Transverse colon (tissue), 4 donors: ENCODE results near the gene RNF225. TPM values are rescaled to one million over a fixed set of nuclear protein-coding genes. Genes with fewer than 3 reads are reported as not detected.
"Not testable (repeated sequence)": the region's sequence is repeated elsewhere in the genome, so short reads cannot be mapped to it uniquely, and the experiment has no call there.

Source experiments
- DNase-seq: peaks from one replicate; pipeline ENCODE4 v3.0.0-alpha.2; 2019
- H3K27ac ChIP-seq, 4 donors: fragments of 200-600 bp; sonication (generic); 2 replicates each; pipeline ENCODE4 v1.5.1; 2016 to 2018; ENCODE audit warnings: inconsistent platforms in 4 of 4
- H3K27me3 ChIP-seq: fragments of 200-600 bp; sonication (generic); 2 replicates; pipeline ENCODE4 v1.5.1; 2017; ENCODE audit warnings: inconsistent platforms
- H3K36me3 ChIP-seq, 4 donors: fragments of 200-600 bp; sonication (generic); 2 replicates each; pipeline ENCODE4 v1.5.1; 2017 to 2019; ENCODE audit warnings: inconsistent platforms in 4 of 4
- H3K4me1 ChIP-seq, 4 donors: fragments of 200-600 bp; sonication (generic); 2 replicates each; pipeline ENCODE4 v1.5.1; 2017 to 2020; ENCODE audit warnings: inconsistent platforms in 4 of 4
- H3K4me3 ChIP-seq, 4 donors: fragments of 200-600 bp; sonication (generic); 1 replicate in 1 of 4; 2 replicates in 3 of 4; pipeline versions ENCODE4 v1.5.1 to v1.6.1; 2017 to 2019; ENCODE audit warnings: inconsistent platforms in 4 of 4
- H3K9me3 ChIP-seq, 2 donors: fragments of 200-600 bp; sonication (generic); 2 replicates each; pipeline ENCODE4 v1.5.1; 2017 to 2019; ENCODE audit warnings: inconsistent platforms in 2 of 2
- CTCF ChIP-seq, 5 experiments: fragments of 200-600 bp in 3 of 5; fragments of 450-650 bp in 2 of 5; sonication (generic) in 3 of 5; IDR thresholded peaks; 1 replicate in 2 of 5; 2 replicates in 3 of 5; pipeline ENCODE4 v1.5.1; 2016 to 2017; ENCODE audit warnings: antibody characterized with exemption in 5 of 5, inconsistent platforms in 3 of 5, mild to moderate bottlenecking in 2 of 5, moderate library complexity in 1 of 5
- EP300 ChIP-seq: sonication (generic); formaldehyde crosslinking; IDR thresholded peaks from one replicate; pipeline ENCODE4 v1.6.1; 2017; ENCODE audit warnings: antibody characterized with exemption, low read depth
- POLR2A ChIP-seq: fragments of 450-650 bp; IDR thresholded peaks from one replicate; pipeline ENCODE4 v1.6.1; 2016; ENCODE audit warnings: antibody characterized with exemption, mild to moderate bottlenecking, moderate library complexity
- POLR2AphosphoS5 ChIP-seq, 3 donors: sonication (generic); formaldehyde crosslinking; IDR thresholded peaks; one replicate each; pipeline ENCODE4 v1.6.1; 2016; ENCODE audit warnings: antibody characterized with exemption in 3 of 3
- WGBS, 2 donors: methylation state at CpG; one replicate each; pipeline ENCODE4 v1.1.5; 2018; ENCODE audit warnings: low coverage in 1 of 2; 5-methylcytosine and 5-hydroxymethylcytosine counted together
- in situ Hi-C, 4 donors: fragments of 200-750 bp; cut with MboI; loops; one replicate each; pipeline versions ENCODE4 v1.15.0 to v1.15.1; 2017; ENCODE audit warnings: low sequenced_read_pairs in 3 of 4, low pct_ligation_motif_present in 1 of 4, low pct_unique_long_range_greater_than_20kb in 1 of 4
- intact Hi-C: fragments of 100-400 bp; cut with DNase I; formaldehyde crosslinking; loops from one replicate; pipeline ENCODE4 v1.15.1; 2023; ENCODE audit warnings: low total_unique reads
- total RNA-seq, 4 donors: library from RNA; depleted of rRNA; stranded (reverse); fragments of >200 nt; gene quantifications; one replicate each; pipeline ENCODE4 v1.1.0, GENCODE V29; 2016

RNF225 gene
- total RNA-seq, 4 donors from 2014 or later = not detected

DNA sequence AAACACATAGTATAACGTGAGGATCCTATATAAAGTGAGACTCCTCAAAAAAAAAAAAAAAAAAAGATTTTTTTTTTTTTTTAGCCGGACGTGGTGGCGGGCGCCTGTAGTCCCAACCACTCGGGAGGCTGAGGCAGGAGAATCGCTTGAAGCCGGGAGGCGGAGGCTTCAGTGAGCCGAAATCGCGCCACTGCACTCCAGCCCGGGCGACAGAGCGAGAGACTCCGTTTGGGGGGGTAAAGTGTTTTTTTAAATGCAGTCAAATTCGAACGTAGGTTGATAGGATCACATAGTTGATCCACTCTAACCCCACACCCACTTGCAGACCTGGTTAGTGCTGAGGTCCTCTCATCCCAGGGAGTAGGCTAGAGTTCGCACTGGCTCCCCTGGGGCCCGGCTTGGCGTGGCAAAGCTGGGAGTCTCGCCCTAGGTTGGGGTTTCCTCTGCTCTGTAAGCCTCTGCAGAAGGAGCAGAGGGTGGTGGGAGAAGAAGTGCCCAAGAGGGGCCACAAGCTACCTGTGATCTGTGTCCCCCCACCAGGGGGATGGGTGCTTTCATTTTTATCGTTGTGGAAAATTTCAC is 6.5 kb downstream of the RNF225 start:
- in situ Hi-C loops (no loop called here), intact Hi-C loops (loop anchor here (2.0 kb wide), 1 partner anchor 15 kb away; the partner anchor contains the start of gene RPS5)
- Histone ChIP-seq H3K27me3 (peaks cover 14% of the 10 kb centered on the region), H3K9me3 (no peaks in the 10 kb centered on the region), H3K27ac (peak overlapping the region; percentile 82 to 92 (median 85)), H3K4me3 (peak overlapping the region in 3 of 4 donors; percentile 67 to 94 (median 68)), H3K4me1 (peaks cover 6 to 17% (median 15%) of the 10 kb centered on the region in 4 donors), H3K36me3 (no peaks in the 10 kb centered on the region)
- WGBS, 2 donors = 26 to 37% methylated on average over 12 to 23 of the region's 23 CpGs
- no peak for TF ChIP-seq CTCF (IDR thresholded peaks at IDR 0.05)
- TF ChIP-seq POLR2A = no peak
- TF ChIP-seq EP300 = no peak
- no peak for TF ChIP-seq POLR2AphosphoS5 (IDR thresholded peaks at IDR 0.05)
- DNase-seq = no peak

DNA sequence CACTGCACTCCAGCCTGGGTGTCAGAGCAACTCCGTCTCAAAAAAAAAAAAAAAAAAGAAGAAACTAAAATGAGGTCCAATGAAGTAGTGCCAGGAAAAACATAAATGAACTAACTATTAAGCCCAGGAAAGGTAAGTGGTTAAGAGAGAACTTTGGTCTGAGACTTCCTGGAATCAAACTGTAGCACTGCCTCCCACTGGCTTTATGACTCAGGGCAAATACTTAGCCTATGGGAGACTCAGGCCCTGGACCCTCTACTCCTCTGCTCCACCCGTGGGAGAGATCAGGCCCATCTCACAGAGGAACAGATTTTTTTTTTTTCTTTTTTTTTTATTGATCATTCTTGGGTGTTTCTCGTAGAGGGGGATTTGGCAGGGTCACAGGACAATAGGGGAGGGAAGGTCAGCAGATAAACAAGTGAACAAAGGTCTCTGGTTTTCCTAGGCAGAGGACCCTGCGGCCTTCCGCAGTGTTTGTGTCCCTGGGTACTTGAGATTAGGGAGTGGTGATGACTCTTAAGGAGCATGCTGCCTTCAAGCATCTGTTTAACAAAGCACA is 8.5 kb downstream of the RNF225 start:
- 40 to 73% methylated on average over 2 to 5 of the region's 5 CpGs for WGBS, 2 donors

DNA sequence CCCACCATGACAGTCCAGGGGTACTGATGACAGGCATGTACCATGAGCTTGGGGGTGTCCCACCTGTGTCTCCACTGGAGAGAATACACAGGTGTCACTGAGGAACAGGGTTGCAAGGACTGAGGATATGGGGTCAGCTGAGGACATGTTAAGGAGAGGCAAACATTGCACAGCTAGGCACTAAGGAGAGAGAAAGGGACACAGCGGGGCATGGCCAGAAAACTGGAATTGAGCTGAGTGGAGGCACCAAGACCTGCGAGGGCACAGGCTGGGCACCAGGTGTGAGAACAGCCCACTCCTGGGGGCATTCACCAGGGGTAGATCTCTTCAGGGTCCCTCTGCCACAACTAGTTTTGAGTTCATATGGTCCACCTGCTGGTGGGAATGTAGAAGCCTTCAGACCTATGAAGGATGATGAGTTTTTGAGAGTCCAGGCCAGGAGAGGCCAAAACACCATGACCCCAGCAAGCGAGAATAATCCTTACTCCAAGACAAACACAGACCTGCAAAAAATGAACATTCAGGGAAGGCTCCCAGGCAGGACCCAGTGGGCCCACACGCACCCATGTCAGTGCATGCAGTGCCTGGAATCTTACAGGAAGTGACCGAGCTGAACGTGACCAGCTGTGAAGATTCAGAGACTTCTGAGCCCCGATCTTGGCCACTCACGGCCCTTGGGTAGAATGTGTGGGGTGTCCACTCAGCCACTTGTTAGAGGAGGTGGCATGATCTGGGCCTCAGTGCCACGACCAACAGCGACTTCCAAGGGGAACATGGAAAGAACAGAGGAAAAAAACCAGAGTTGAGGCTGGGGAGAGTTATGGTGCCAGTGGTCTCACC is 11.6 kb downstream of the RNF225 start:
- intact Hi-C loops (no loop called here), in situ Hi-C loops (no loop called here)
- Histone ChIP-seq H3K4me3 (peak overlapping the region in 2 of 4 donors; percentile 80 to 82), H3K27me3 (no peaks in the 10 kb centered on the region), H3K9me3 (no peaks in the 10 kb centered on the region), H3K4me1 (peaks cover 0 to 21% (median 18%) of the 10 kb centered on the region in 4 donors), H3K27ac (peak overlapping the region; percentile 82 to 91 (median 90)), H3K36me3 (no peaks in the 10 kb centered on the region)
- no peak for DNase-seq
- TF ChIP-seq POLR2A = no peak
- TF ChIP-seq CTCF (IDR thresholded peaks at IDR 0.05) = peak in 4 of 5 experiments; percentile 14 to 20 (median 18)
- TF ChIP-seq EP300 = no peak
- WGBS, 2 donors = 71 to 83% methylated on average over 4 to 10 of the region's 10 CpGs

More for the DNA sequence above, 8.5 kb downstream of the RNF225 start:
- H3K9me3 ChIP-seq, in situ Hi-C loops, H3K27ac ChIP-seq, H3K4me3 ChIP-seq, intact Hi-C loops, H3K36me3 ChIP-seq, H3K27me3 ChIP-seq, DNase-seq: not testable (repeated sequence)
- peaks cover 6 to 27% (median 22%) of the 10 kb centered on the region in 4 donors for H3K4me1 ChIP-seq

DNA sequence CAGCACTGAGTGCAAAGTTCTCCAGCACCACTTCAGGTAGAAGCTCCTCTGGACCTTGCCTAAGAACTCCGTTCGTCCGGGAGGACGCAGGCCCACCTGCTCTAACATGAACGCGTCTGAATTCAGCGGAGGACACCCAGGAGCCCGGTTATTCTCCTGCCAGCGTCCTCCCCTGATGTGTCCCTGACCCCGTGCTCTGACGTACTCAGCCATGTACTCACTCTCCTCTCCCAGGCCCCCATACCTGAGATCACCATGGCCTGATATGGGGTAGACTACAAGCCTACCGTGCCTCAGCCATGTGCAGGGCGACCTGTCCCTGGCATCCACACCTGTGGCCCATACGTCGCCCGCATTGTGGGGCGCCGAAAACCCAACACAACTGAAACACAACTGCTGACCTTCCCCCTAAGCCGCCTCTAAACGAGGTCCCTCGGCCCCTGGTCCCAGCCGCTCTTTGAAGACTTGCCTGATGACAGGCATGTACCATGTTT is 12.2 kb downstream of the RNF225 start:
- Histone ChIP-seq H3K27ac (peak overlapping the region; percentile 82 to 91 (median 90)), H3K9me3 (no peaks in the 10 kb centered on the region), H3K27me3 (no peaks in the 10 kb centered on the region), H3K4me3 (peak overlapping the region; percentile 65 to 82 (median 74)), H3K4me1 (peaks cover 0 to 18% (median 16%) of the 10 kb centered on the region in 4 donors), H3K36me3 (no peaks in the 10 kb centered on the region)
- 17% methylated on average over 22 of the region's 22 CpGs; no CpG with 5 or more reads in 1 of the 2 donors for WGBS, 2 donors
- intact Hi-C loops = no loop called here
- no peak for DNase-seq
- in situ Hi-C loops = no loop called here
- TF ChIP-seq EP300 (no peak), CTCF (IDR thresholded peaks at IDR 0.05) (no peak), POLR2AphosphoS5 (IDR thresholded peaks at IDR 0.05) (no peak), POLR2A (no peak)
